Upper lobe of right lung (tissue), 1 donor: Measurements from ENCODE around the gene CYB5R3. TPM values are rescaled to one million over a fixed set of nuclear protein-coding genes. Genes with fewer than 3 reads are reported as not detected.
"Not testable (repeated sequence)": the region's sequence is repeated elsewhere in the genome, so short reads cannot be mapped to it uniquely, and the experiment has no call there.

Experiments
- ATAC-seq: fragments of 200-7000 bp; cut with Tn5 transposase; one replicate; pipeline ENCODE4 v1.9.1; 2020; ENCODE audit warnings: mild to moderate bottlenecking, moderate library complexity
- DNase-seq: peaks from one replicate; pipeline ENCODE4 v3.0.0-alpha.2; 2020
- H3K27ac ChIP-seq: fragments of 200-600 bp; one replicate; pipeline ENCODE4 v1.8.0; 2022
- H3K27me3 ChIP-seq: fragments of 200-600 bp; one replicate; pipeline ENCODE4 v1.8.0; 2022; ENCODE audit warnings: mild to moderate bottlenecking
- H3K36me3 ChIP-seq: fragments of 200-600 bp; one replicate; pipeline ENCODE4 v1.8.0; 2022
- H3K4me1 ChIP-seq: fragments of 200-600 bp; one replicate; pipeline ENCODE4 v1.8.0; 2022
- H3K4me3 ChIP-seq: fragments of 200-600 bp; one replicate; pipeline ENCODE4 v1.8.0; 2022; ENCODE audit warnings: mild to moderate bottlenecking
- H3K9me3 ChIP-seq: fragments of 200-600 bp; one replicate; pipeline ENCODE4 v1.8.0; 2022
- intact Hi-C: fragments of 100-400 bp; cut with DNase I; formaldehyde crosslinking; loops from one replicate; pipeline ENCODE4 v1.11.0; 2022
- total RNA-seq: library from RNA; stranded (reverse); fragmentation: NEBNext Ultra II Directional; extraction: Animal tissue kit (Norgen Biotek cat#: 25700); gene quantifications from one replicate; pipeline ENCODE4 v1.2.1, GENCODE V29; 2021
- TF ChIP-seq, protein P1 (sequence below): fragments of 200-600 bp; IDR thresholded peaks from one replicate; pipeline ENCODE4 v1.8.0; 2022; ENCODE audit warnings: antibody characterized with exemption
- donor health status: DM: no; HTN: yes; CAD: no; lungs with severe emphysema.

The CYB5R3 gene
- total RNA-seq, 1 donor from 2014 or later, result 251 TPM

DNA sequence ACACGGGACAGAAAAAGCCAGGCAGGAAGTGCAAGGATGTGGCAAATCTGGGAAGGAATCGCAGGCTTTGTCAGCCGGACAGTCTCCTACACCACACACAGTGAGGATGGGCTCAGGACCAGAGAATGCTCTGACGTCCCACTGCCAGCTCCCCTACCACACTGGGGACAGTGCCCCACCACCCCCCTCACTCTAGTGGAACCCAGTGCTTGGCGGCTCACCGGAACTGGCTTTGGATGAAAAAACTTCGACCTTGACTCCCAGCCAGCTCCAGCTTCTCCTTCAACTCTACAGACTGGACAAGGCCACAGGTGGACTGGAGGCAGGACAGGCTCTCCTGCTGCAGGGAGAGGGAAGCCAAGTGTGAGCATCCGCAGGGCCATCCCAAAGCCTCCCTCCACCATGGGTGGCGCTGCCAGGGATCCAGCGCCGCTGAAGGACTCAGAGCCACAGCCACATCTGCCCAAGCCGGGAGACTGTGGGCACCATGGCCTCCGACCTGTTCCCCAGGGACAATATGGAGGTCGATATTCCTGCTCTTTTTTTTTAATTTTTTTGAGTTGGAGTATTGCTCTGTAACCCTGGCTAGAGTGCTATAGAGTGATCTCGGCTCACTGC is 71.5 kb downstream of the CYB5R3 start:
- Histone ChIP-seq H3K36me3 (peaks cover 33% of the 10 kb centered on the region), H3K4me1 (peaks cover 3% of the 10 kb centered on the region), H3K27ac (no peak overlapping the region), H3K9me3 (no peaks in the 10 kb centered on the region), H3K4me3 (no peak overlapping the region), H3K27me3 (no peaks in the 10 kb centered on the region)
- TF ChIP-seq, protein P1, sequence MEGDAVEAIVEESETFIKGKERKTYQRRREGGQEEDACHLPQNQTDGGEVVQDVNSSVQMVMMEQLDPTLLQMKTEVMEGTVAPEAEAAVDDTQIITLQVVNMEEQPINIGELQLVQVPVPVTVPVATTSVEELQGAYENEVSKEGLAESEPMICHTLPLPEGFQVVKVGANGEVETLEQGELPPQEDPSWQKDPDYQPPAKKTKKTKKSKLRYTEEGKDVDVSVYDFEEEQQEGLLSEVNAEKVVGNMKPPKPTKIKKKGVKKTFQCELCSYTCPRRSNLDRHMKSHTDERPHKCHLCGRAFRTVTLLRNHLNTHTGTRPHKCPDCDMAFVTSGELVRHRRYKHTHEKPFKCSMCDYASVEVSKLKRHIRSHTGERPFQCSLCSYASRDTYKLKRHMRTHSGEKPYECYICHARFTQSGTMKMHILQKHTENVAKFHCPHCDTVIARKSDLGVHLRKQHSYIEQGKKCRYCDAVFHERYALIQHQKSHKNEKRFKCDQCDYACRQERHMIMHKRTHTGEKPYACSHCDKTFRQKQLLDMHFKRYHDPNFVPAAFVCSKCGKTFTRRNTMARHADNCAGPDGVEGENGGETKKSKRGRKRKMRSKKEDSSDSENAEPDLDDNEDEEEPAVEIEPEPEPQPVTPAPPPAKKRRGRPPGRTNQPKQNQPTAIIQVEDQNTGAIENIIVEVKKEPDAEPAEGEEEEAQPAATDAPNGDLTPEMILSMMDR, result no peak
- intact Hi-C loops, result no loop called here
- ATAC-seq (no peak), DNase-seq (no peak)

DNA sequence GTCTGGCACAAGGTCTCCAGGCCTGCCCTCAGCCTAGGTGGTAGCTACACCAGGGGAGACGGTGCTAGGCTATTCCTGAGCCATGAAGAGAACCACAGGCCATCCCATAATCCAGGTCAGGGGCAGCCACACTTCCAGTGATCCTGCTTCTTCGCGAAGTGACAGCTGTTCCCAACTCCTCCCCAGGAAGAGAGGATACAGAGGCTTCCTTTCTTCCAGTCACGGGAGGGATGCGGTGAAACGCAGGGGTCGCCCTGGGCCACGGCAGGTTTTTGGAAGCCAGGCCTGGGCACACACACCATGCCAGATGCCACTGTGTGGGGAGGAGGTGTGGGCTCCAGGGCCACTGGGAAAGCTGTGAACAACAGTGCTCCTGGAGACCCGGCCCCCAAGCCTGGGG is 72.1 kb downstream of the CYB5R3 start:
- H3K9me3 ChIP-seq, H3K27ac ChIP-seq, ATAC-seq, H3K4me1 ChIP-seq, H3K27me3 ChIP-seq, intact Hi-C loops, H3K4me3 ChIP-seq, DNase-seq: not testable (repeated sequence)
- H3K36me3 ChIP-seq, result peaks cover 32% of the 10 kb centered on the region

DNA sequence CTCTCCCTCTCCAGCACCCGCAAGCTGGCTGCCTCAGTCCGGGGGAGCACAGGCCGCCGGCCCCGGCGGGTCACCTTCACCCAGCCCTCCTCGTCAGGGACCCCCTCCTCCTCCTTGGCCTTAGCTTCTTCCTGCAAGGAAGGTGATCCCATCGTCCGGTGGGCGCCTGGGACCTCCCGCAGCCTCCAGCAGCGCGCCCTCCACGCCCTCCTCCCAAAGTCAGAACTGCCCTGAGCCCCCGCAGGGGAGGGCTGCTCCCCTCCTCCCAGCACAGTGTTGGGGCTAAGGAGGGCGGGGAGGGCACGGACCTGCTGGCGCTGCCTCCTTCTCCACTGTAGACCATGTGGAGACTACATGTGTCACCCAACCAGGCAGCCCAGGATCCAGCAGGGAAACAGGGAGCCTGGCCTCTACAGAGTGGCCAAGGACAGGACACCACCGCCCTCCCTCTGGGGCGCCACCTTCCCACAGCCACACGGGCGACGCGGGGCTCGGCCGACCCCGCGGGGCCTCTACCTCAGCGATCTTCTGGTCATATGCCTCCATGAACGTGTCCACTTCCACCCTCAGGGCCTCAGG is 73.1 kb downstream of the CYB5R3 start:
- H3K27ac ChIP-seq, H3K27me3 ChIP-seq, DNase-seq, H3K4me3 ChIP-seq, intact Hi-C loops, H3K4me1 ChIP-seq, H3K9me3 ChIP-seq: not testable (repeated sequence)
- peak; percentile 13 for ATAC-seq
- peaks cover 32% of the 10 kb centered on the region for H3K36me3 ChIP-seq

DNA sequence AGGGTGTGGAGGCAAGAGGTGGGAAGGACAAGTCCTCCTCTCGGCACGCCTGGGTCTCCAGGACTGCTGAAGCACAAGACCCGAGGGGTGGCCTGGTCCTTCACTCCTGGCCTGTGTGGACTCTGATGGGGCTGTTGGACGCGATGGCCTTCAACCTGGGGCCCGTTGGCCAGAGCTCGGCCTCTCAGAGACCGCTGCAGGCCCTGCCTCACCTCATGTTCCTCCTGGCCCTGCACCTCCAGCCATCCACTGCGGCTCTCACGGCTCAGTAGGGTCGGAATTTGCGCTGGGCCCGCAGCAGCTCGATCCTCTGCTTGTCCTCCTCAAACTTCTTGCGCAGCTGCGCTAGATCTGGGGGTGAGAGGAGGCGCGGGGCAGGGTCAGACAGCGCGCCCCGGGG is 74.7 kb downstream of the CYB5R3 start:
- H3K4me3 ChIP-seq, DNase-seq, intact Hi-C loops, H3K4me1 ChIP-seq, H3K9me3 ChIP-seq, ATAC-seq, H3K27me3 ChIP-seq, H3K27ac ChIP-seq: not testable (repeated sequence)
- H3K36me3 ChIP-seq, result peaks cover 27% of the 10 kb centered on the region

DNA sequence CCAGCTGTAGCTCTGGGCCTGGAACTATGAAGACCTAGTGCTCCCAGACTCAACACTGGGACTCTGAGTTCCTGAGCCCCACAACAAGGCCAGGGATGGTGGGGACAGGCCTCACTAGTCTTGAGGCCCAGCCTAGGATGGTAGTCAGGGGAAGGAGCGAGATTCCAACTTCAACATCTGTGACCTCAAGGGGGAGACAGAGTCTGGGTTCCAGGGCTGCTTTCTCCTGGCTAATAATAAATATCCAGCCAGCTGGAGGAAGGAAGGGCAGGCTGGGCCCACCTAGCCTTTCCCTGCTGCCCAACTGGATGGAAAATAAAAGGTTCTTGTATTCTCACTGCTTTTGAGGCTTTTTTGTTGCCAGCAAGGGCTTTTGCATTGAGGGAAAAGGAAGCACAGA is 75.1 kb downstream of the CYB5R3 start:
- H3K9me3 ChIP-seq, H3K4me3 ChIP-seq, H3K27me3 ChIP-seq, H3K27ac ChIP-seq, H3K4me1 ChIP-seq, DNase-seq, intact Hi-C loops: not testable (repeated sequence)
- ATAC-seq, result peak; percentile 6
- peaks cover 27% of the 10 kb centered on the region for H3K36me3 ChIP-seq

DNA sequence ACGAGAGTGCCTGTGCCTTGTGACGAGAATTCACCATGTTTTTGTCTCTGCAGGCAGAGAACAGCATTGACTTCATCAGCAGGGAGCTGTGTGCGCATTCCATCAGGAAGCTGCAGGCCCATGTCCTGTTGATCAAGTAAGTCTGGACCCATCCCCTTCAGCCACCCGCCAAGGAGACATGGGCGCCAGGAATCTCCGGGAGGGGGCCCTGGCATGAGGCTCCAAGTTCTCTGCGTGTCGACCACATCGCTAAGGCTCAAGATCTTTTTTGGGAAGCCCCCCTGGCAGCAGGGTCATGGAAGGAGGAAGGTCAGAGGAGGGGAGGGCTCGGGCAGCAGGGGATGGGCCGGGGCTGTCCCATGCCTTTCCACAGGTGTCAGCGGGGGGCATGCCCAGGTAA is 78.1 kb downstream of the CYB5R3 start:
- H3K4me1 ChIP-seq, H3K4me3 ChIP-seq, intact Hi-C loops, ATAC-seq, DNase-seq, H3K27ac ChIP-seq, H3K27me3 ChIP-seq, H3K9me3 ChIP-seq, H3K36me3 ChIP-seq: not testable (repeated sequence)

DNA sequence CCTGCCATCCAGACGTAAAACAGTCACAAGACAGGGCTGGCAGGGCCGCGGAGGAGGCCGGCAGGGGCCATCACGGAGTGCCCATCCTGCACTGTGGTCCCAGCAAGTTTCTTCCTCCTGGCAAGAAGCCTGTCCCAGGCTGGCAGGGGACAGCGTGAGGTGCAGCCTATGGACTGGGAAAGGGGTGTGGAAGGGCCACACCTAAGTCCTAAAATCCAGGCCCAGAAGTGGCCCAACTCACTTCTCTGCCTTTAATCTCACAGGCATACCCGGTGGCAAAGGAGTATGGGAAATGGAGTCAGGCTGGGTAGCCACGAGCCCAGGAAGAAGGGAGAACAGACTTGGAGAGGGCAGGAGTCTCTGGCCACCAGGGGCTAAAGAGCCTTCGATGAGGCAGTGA is 78.6 kb downstream of the CYB5R3 start:
- H3K27me3 ChIP-seq, ATAC-seq, H3K4me1 ChIP-seq: not testable (repeated sequence)

DNA sequence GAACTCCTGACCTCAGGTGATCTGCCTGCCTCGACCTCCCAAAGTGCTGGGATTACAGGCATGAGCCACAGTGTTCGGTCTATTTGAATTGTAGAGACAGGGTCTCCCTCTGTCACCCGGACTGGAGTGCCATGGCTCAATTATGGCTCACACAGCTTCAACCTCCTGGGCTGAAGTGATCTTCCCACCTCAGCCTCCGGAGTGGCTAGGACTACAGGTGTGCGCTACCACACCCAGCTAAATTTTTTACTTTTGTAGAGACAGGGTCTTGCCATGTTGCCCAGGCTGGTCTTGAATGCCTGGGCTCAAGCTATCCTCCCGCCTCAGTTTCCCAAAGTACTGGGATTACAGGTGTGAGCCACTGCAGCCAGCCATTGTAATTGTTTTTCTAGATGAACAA is 81.2 kb downstream of the CYB5R3 start:
- H3K27me3 ChIP-seq, ATAC-seq, H3K4me3 ChIP-seq, H3K27ac ChIP-seq, H3K36me3 ChIP-seq, intact Hi-C loops, H3K9me3 ChIP-seq, DNase-seq, H3K4me1 ChIP-seq: not testable (repeated sequence)

More for the DNA sequence above, 78.6 kb downstream of the CYB5R3 start:
- DNase-seq, H3K36me3 ChIP-seq, intact Hi-C loops, H3K4me3 ChIP-seq, H3K27ac ChIP-seq, H3K9me3 ChIP-seq: not testable (repeated sequence)

Other genes starting within 250 kb of the CYB5R3 start
- gene NFAM1, start 217.0 kb downstream of the CYB5R3 start, total RNA-seq, result 12.6 TPM
- gene RRP7A, start 129.6 kb downstream of the CYB5R3 start, total RNA-seq, result 31.2 TPM
- gene SERHL2, start 95.4 kb downstream of the CYB5R3 start, total RNA-seq, result 1.2 TPM
- gene POLDIP3, start 34.5 kb downstream of the CYB5R3 start, total RNA-seq, result 66.9 TPM
- 1.0 TPM for gene ATP5MGL, start 8.8 kb downstream of the CYB5R3 start, total RNA-seq
- gene A4GALT, start 71.5 kb upstream of the CYB5R3 start, total RNA-seq, result 25.7 TPM
- gene ARFGAP3, start 207.9 kb upstream of the CYB5R3 start, total RNA-seq, result 53.7 TPM